SK-N-SH (cell line): ENCODE results near the gene ITGAE.

Source experiments
- CTCF ChIP-seq: fragments of 200-600 bp; sonication (generic); IDR thresholded peaks from 2 replicates; pipeline ENCODE4 v1.6.1; 2017; ENCODE audit warnings: antibody characterized with exemption, mild to moderate bottlenecking, moderate library complexity
- EP300 ChIP-seq, 2 experiments: IDR thresholded peaks; 2 replicates each; pipeline versions ENCODE4 v1.4.0 to v1.6.1; 2012; ENCODE audit warnings: borderline replicate concordance in 1 of 2, low read depth in 1 of 2, low read length in 1 of 2
- EZH2phosphoT487 ChIP-seq: fragments of 200-600 bp; sonication (generic); IDR thresholded peaks from 2 replicates; pipeline ENCODE4 v1.6.1; 2017; ENCODE audit warnings: low read depth, mixed run types, mild to moderate bottlenecking, antibody characterized with exemption, moderate library complexity, borderline replicate concordance
- FOSL2 ChIP-seq: IDR thresholded peaks from 2 replicates; pipeline ENCODE4 v1.4.0; 2012; ENCODE audit warnings: low read depth, mild to moderate bottlenecking, moderate library complexity, borderline replicate concordance
- JUND ChIP-seq: IDR thresholded peaks from 2 replicates; pipeline ENCODE4 v1.4.0; 2012
- NRF1 ChIP-seq: IDR thresholded peaks from 2 replicates; pipeline ENCODE4 v1.6.1; 2012; ENCODE audit warnings: low read depth, mild to moderate bottlenecking, low read length
- POLR2AphosphoS5 ChIP-seq: IDR thresholded peaks from 2 replicates; pipeline ENCODE4 v1.6.1; 2012; ENCODE audit warnings: low read depth, low read length
- RAD21 ChIP-seq: IDR thresholded peaks from 2 replicates; pipeline ENCODE4 v1.6.1; 2012; ENCODE audit warnings: mild to moderate bottlenecking, low read length
- RFX5 ChIP-seq: IDR thresholded peaks from 2 replicates; pipeline ENCODE4 v1.6.1; 2012; ENCODE audit warnings: mild to moderate bottlenecking, improper control_type of control experiment, low read length
- TAF1 ChIP-seq: IDR thresholded peaks from 2 replicates; pipeline ENCODE4 v1.6.1; 2012; ENCODE audit warnings: low read depth, mild to moderate bottlenecking, low read length, moderate library complexity, borderline replicate concordance
- TCF12 ChIP-seq: IDR thresholded peaks from 2 replicates; pipeline ENCODE4 v1.4.0; 2012

GRCh38 chr17:3780986-3781385, 20.0 kb downstream of the ITGAE start:
- no peak for TF ChIP-seq JUND
- TF ChIP-seq CTCF: no peak
- TF ChIP-seq NRF1: no peak
- TF ChIP-seq EZH2phosphoT487: no peak
- TF ChIP-seq TCF12: no peak
- no peak for TF ChIP-seq TAF1
- TF ChIP-seq RAD21: no peak
- no peak for TF ChIP-seq EP300 (IDR thresholded peaks at IDR 0.05; ENCODE audit: borderline replicate concordance in 1 of 2, low read depth in 1 of 2, low read length in 1 of 2)
- TF ChIP-seq FOSL2: no peak
- TF ChIP-seq RFX5: no peak
- TF ChIP-seq POLR2AphosphoS5: no peak
